IMR-90 (cell line): Measurements from ENCODE around the gene HKDC1. TPM values are rescaled to one million over a fixed set of nuclear protein-coding genes. Genes with fewer than 3 reads are reported as not detected.

ENCODE experiments used
- ATAC-seq: fragments of 200-7000 bp; cut with Tn5 transposase; 2 replicates; pipeline ENCODE4 v1.9.1; 2020; ENCODE audit warnings: low read depth, mild to moderate bottlenecking, moderate library complexity
- Bru-seq: library from RNA; stranded (reverse); fragments of 400-500 nt; gene quantifications from one replicate; lab custom pipeline; 2021; lab: Mats Ljungman, UMichigan
- BruChase-seq, 2 experiments: library from RNA; stranded (reverse); fragments of 400-500 nt; gene quantifications; one replicate each; lab custom pipeline; 2021; lab: Mats Ljungman, UMichigan
- BruUV-seq: library from RNA; stranded (reverse); fragments of 400-500 nt; replicated peaks from 2 replicates; lab custom pipeline; 2021; lab: Mats Ljungman, UMichigan
- CTCF ChIA-PET: fragments of 300-600 bp; formaldehyde crosslinking; extraction: SDS; loops from one replicate; lab custom pipeline; 2021; ENCODE audit warnings: antibody characterized with exemption; lab: Yijun Ruan, JAX
- POLR2A ChIA-PET: fragments of 300-600 bp; sonication (Branson Sonifier 250); formaldehyde crosslinking; loops from one replicate; lab custom pipeline; 2022; ENCODE audit warnings: antibody characterized with exemption; ENCODE audit not compliant: unreplicated experiment; lab: Charles Lee
- DNase-seq: peaks from one replicate; pipeline ENCODE4 v3.0.0; 2013
- H2AFZ ChIP-seq: replicated peaks from 2 replicates; pipeline ENCODE3; 2013; ENCODE audit warnings: low read length, mild to moderate bottlenecking; ENCODE audit not compliant: poor library complexity
- H2AK5ac ChIP-seq: 2 replicates; pipeline ENCODE4 v1.6.1; 2013; ENCODE audit warnings: low read depth, low read length, inconsistent platforms
- H2AK9ac ChIP-seq: replicated peaks from 2 replicates; pipeline ENCODE3; 2013; ENCODE audit warnings: mild to moderate bottlenecking, low read depth, low read length, moderate library complexity; ENCODE audit not compliant: poor library complexity
- H2BK120ac ChIP-seq: 2 replicates; pipeline ENCODE4 v1.6.1; 2013; ENCODE audit warnings: low read depth, low read length, inconsistent platforms
- H2BK15ac ChIP-seq: 3 replicates; pipeline ENCODE4 v1.6.1; 2013; ENCODE audit warnings: low read depth, low read length, inconsistent platforms
- H2BK20ac ChIP-seq: 2 replicates; pipeline ENCODE4 v1.6.1; 2013; ENCODE audit warnings: low read depth, mild to moderate bottlenecking, inconsistent platforms, low read length, moderate library complexity
- H2BK5ac ChIP-seq: 2 replicates; pipeline ENCODE4 v1.6.1; 2013; ENCODE audit warnings: mild to moderate bottlenecking, low read depth, low read length, inconsistent platforms; ENCODE audit not compliant: poor library complexity, severe bottlenecking
- H3K14ac ChIP-seq: replicated peaks from 2 replicates; pipeline ENCODE4 v1.6.1; 2013; ENCODE audit warnings: low read depth, low read length, inconsistent platforms
- H3K18ac ChIP-seq: 2 replicates; pipeline ENCODE4 v1.6.1; 2013; ENCODE audit warnings: low read depth, low read length, control low read depth
- H3K23ac ChIP-seq: 2 replicates; pipeline ENCODE4 v1.6.1; 2013; ENCODE audit warnings: low read depth, low read length, inconsistent platforms
- H3K27ac ChIP-seq: 2 replicates; pipeline ENCODE4 v1.5.1; 2013; ENCODE audit warnings: mild to moderate bottlenecking, control low read depth, low read length; ENCODE audit not compliant: insufficient read depth
- H3K27me3 ChIP-seq: 2 replicates; pipeline ENCODE4 v1.6.1; 2013; ENCODE audit warnings: low read length; ENCODE audit not compliant: control insufficient read depth, insufficient read depth
- H3K36me3 ChIP-seq: 2 replicates; pipeline ENCODE4 v1.6.1; 2013; ENCODE audit warnings: low read length, mixed read lengths; ENCODE audit not compliant: control insufficient read depth, insufficient read depth
- H3K4ac ChIP-seq: 2 replicates; pipeline ENCODE4 v1.6.1; 2013; ENCODE audit warnings: low read depth, low read length, inconsistent platforms
- H3K4me1 ChIP-seq: 2 replicates; pipeline ENCODE4 v1.6.1; 2013; ENCODE audit warnings: low read length, mixed read lengths; ENCODE audit not compliant: control insufficient read depth, insufficient read depth
- H3K4me2 ChIP-seq: 2 replicates; pipeline ENCODE4 v1.6.1; 2013; ENCODE audit warnings: low read depth, mild to moderate bottlenecking, control low read depth, low read length, moderate library complexity
- H3K4me3 ChIP-seq: 2 replicates; pipeline ENCODE4 v1.5.1; 2013; ENCODE audit warnings: low read depth, mild to moderate bottlenecking, control low read depth, low read length, moderate library complexity; ENCODE audit not compliant: insufficient read depth
- H3K56ac ChIP-seq: 2 replicates; pipeline ENCODE4 v1.6.1; 2013; ENCODE audit warnings: low read length, inconsistent platforms; ENCODE audit not compliant: insufficient read depth; ENCODE audit errors: extremely low read depth
- H3K79me1 ChIP-seq, 2 experiments: 2 replicates each; pipeline ENCODE4 v1.6.1; 2013; ENCODE audit warnings: low read length in 2 of 2, inconsistent platforms in 1 of 2, low read depth in 1 of 2
- H3K9ac ChIP-seq: 2 replicates; pipeline ENCODE4 v1.6.1; 2013; ENCODE audit warnings: low read depth, low read length, control low read depth
- H3K9me1 ChIP-seq: 2 replicates; pipeline ENCODE4 v1.6.1; 2013; ENCODE audit warnings: low read length, inconsistent platforms; ENCODE audit not compliant: insufficient read depth
- H3K9me3 ChIP-seq: 2 replicates; pipeline ENCODE4 v1.6.1; 2013; ENCODE audit warnings: low read length; ENCODE audit not compliant: control insufficient read depth, insufficient read depth
- H4K20me1 ChIP-seq: 2 replicates; pipeline ENCODE4 v1.6.1; 2013; ENCODE audit warnings: low read length, inconsistent platforms; ENCODE audit not compliant: insufficient read depth
- H4K5ac ChIP-seq: 2 replicates; pipeline ENCODE4 v1.6.1; 2013; ENCODE audit warnings: mild to moderate bottlenecking, low read depth, low read length, control low read depth
- H4K8ac ChIP-seq, 2 experiments: 2 replicates each; pipeline ENCODE4 v1.6.1; 2013; ENCODE audit warnings: low read depth in 2 of 2, low read length in 2 of 2, control low read depth in 1 of 2, inconsistent platforms in 1 of 2
- H4K91ac ChIP-seq: 2 replicates; pipeline ENCODE4 v1.6.1; 2013; ENCODE audit warnings: low read depth, low read length, inconsistent platforms; ENCODE audit not compliant: insufficient read depth
- BHLHE40 ChIP-seq: fragments of 150-350 bp; IDR thresholded peaks from 2 replicates; pipeline ENCODE4 v1.6.1; 2016; ENCODE audit warnings: mild to moderate bottlenecking, low read depth, low read length
- CEBPB ChIP-seq: IDR thresholded peaks from 2 replicates; pipeline ENCODE4 v1.6.1; 2012; ENCODE audit warnings: low read depth, low read length, improper control_type of control experiment
- CTCF ChIP-seq: conservative IDR thresholded peaks from 2 replicates; pipeline ENCODE4 v1.5.1; 2012; ENCODE audit warnings: mild to moderate bottlenecking, low read depth, low read length, improper control_type of control experiment
- FOS ChIP-seq: fragments of 150-350 bp; IDR thresholded peaks from 2 replicates; pipeline ENCODE4 v1.6.1; 2016; ENCODE audit warnings: low read depth, low read length
- MAFK ChIP-seq: IDR thresholded peaks from 2 replicates; pipeline ENCODE4 v1.6.1; 2012; ENCODE audit warnings: low read depth, low read length, improper control_type of control experiment
- MAZ ChIP-seq: IDR thresholded peaks from 2 replicates; pipeline ENCODE4 v1.6.1; 2012; ENCODE audit warnings: low read depth, mild to moderate bottlenecking, low read length, improper control_type of control experiment, moderate library complexity, borderline replicate concordance
- MXI1 ChIP-seq: IDR thresholded peaks from 2 replicates; pipeline ENCODE4 v1.6.1; 2012; ENCODE audit warnings: low read depth, mild to moderate bottlenecking, low read length, moderate library complexity, borderline replicate concordance
- POLR2A ChIP-seq: IDR thresholded peaks from 2 replicates; pipeline ENCODE4 v1.6.1; 2012; ENCODE audit warnings: mild to moderate bottlenecking, low read depth, low read length
- RCOR1 ChIP-seq: IDR thresholded peaks from 2 replicates; pipeline ENCODE4 v1.6.1; 2012; ENCODE audit warnings: mild to moderate bottlenecking, low read length, improper control_type of control experiment; ENCODE audit not compliant: insufficient replicate concordance
- RFX5 ChIP-seq: IDR thresholded peaks from 2 replicates; pipeline ENCODE4 v1.8.0; 2012; ENCODE audit warnings: low read depth, mild to moderate bottlenecking, low read length, moderate library complexity
- SMC3 ChIP-seq: fragments of 150-350 bp; IDR thresholded peaks from 2 replicates; pipeline ENCODE4 v1.6.1; 2016; ENCODE audit warnings: low read depth, mild to moderate bottlenecking, antibody characterized with exemption, low read length, moderate library complexity
- USF2 ChIP-seq: fragments of 150-350 bp; IDR thresholded peaks from 2 replicates; pipeline ENCODE4 v1.6.1; 2017; ENCODE audit warnings: mild to moderate bottlenecking, antibody characterized with exemption, low read length, low read depth
- WGBS, 2 experiments: methylation state at CpG; one replicate each; pipeline versions ENCODE4 v1.1.5 to v1.1.7; 2013; ENCODE audit warnings: missing lambda C conversion rate in 2 of 2; ENCODE audit not compliant: insufficient read length in 1 of 2; ENCODE audit errors: extremely low coverage in 2 of 2; 5-methylcytosine and 5-hydroxymethylcytosine counted together
- dilution Hi-C: fragments of 300-500 bp; cut with HindIII; formaldehyde crosslinking; loops from one replicate; pipeline ENCODE4 v1.14.3; 2018; ENCODE audit warnings: low sequenced_read_pairs; ENCODE audit not compliant: unreplicated experiment
- in situ Hi-C: fragments of 300-500 bp; cut with MboI; formaldehyde crosslinking; loops from 3 replicates; pipeline ENCODE4 v1.14.3; 2019; ENCODE audit warnings: low sequenced_read_pairs, inconsistent platforms, mixed read lengths
- intact Hi-C: fragments of 100-400 bp; cut with micrococcal nuclease; formaldehyde crosslinking; loops from 2 replicates; pipeline ENCODE4 v1.10.0; 2022
- long read RNA-seq: library from polyadenylated mRNA; unstranded; transcript quantifications from one replicate; pipeline ENCODE4 v2.0.0, GENCODE V29; 2021; ENCODE audit not compliant: unreplicated experiment
- polyA plus RNA-seq, 3 experiments: library from polyadenylated mRNA; depleted of rRNA; stranded (reverse); fragments of >200 nt; gene quantifications; 2 replicates each; pipeline ENCODE4 v1.2.3, GENCODE V29; 2012; ENCODE audit warnings: low replicate concordance in 1 of 3
- total RNA-seq: library from RNA; depleted of rRNA; stranded (reverse); fragments of >200 nt; gene quantifications from 2 replicates; pipeline ENCODE4 v1.2.3, GENCODE V29; 2012; rRNA removed

The HKDC1 gene, protein sequence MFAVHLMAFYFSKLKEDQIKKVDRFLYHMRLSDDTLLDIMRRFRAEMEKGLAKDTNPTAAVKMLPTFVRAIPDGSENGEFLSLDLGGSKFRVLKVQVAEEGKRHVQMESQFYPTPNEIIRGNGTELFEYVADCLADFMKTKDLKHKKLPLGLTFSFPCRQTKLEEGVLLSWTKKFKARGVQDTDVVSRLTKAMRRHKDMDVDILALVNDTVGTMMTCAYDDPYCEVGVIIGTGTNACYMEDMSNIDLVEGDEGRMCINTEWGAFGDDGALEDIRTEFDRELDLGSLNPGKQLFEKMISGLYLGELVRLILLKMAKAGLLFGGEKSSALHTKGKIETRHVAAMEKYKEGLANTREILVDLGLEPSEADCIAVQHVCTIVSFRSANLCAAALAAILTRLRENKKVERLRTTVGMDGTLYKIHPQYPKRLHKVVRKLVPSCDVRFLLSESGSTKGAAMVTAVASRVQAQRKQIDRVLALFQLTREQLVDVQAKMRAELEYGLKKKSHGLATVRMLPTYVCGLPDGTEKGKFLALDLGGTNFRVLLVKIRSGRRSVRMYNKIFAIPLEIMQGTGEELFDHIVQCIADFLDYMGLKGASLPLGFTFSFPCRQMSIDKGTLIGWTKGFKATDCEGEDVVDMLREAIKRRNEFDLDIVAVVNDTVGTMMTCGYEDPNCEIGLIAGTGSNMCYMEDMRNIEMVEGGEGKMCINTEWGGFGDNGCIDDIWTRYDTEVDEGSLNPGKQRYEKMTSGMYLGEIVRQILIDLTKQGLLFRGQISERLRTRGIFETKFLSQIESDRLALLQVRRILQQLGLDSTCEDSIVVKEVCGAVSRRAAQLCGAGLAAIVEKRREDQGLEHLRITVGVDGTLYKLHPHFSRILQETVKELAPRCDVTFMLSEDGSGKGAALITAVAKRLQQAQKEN
- under 0.01 TPM in 1 of 2 replicates, not detected in the other for total RNA-seq
- polyA plus RNA-seq (2012; rRNA removed) = 0.03 and 0.07 TPM in 2 replicates
- 0.12 TPM in 1 of 2 replicates, not detected in the other for polyA plus RNA-seq (2012; cell fraction: cytosol; rRNA removed)
- polyA plus RNA-seq (2012; cell fraction: nucleus; rRNA removed; ENCODE audit: low replicate concordance) = 0.10 and 0.11 TPM in 2 replicates
- percentile 16 among the genes with signal in this experiment for Bru-seq, nascent RNA
- BruChase-seq, experiment 1, labeled RNA remaining after a 6-hour chase = percentile 19 among the genes with signal in this experiment
- percentile 17 among the genes with signal in this experiment for BruChase-seq, experiment 2, labeled RNA remaining after a 2-hour chase
- long read RNA-seq = 0 reads

- ATAC-seq (no peak), DNase-seq (no peak)
- Histone ChIP-seq H4K8ac (no peak within 1 kb of the TSS), H2BK15ac (no peak within 1 kb of the TSS), H2BK20ac (no peak within 1 kb of the TSS), H3K18ac (no peak within 1 kb of the TSS), H3K9me1 (0 out of 2 replicates have a peak, but pooled peaks cover 8% of the 10 kb centered on the region), H2BK120ac (no peak within 1 kb of the TSS), H3K4me3 (no peak within 1 kb of the TSS), H3K27ac (no peak within 1 kb of the TSS), H3K9me3 (no peaks in the 10 kb centered on the region), H3K4me2 (no peak within 1 kb of the TSS), H2AFZ (no peak within 1 kb of the TSS), H3K14ac (no peak within 1 kb of the TSS), H3K9ac (no peak within 1 kb of the TSS), H3K4ac (no peak within 1 kb of the TSS), H4K20me1 (no peaks in the 10 kb centered on the region), H2AK5ac (no peak within 1 kb of the TSS), H3K27me3 (no peaks in the 10 kb centered on the region), H2BK5ac (no peak within 1 kb of the TSS), H2AK9ac (no peak within 1 kb of the TSS), H3K4me1 (peaks cover 3% of the 10 kb centered on the region; the same call in 1 of the 2 replicates), H4K5ac (no peak within 1 kb of the TSS), H3K36me3 (no peaks in the 10 kb centered on the region), H4K91ac (no peak within 1 kb of the TSS), H3K56ac (no peak within 1 kb of the TSS), H3K23ac (no peak within 1 kb of the TSS), H3K79me1 (no peaks in the 10 kb centered on the region)
- ChIA-PET CTCF (no interaction called here), POLR2A (no interaction called here)
- dilution Hi-C loops = no loop called here
- TF ChIP-seq MAFK = no peak
- no peak for TF ChIP-seq SMC3
- TF ChIP-seq POLR2A = no peak
- TF ChIP-seq MAZ = no peak
- no peak for TF ChIP-seq CEBPB
- no peak for TF ChIP-seq MXI1
- no peak for TF ChIP-seq BHLHE40
- TF ChIP-seq CTCF = no peak
- TF ChIP-seq FOS = no peak
- TF ChIP-seq RFX5 = no peak
- TF ChIP-seq USF2 = no peak
- TF ChIP-seq RCOR1 = no peak
- no TSS peak for BruUV-seq
- in situ Hi-C loops = no loop called here
- intact Hi-C loops = no loop called here
- 95% methylated on average over 3 of the region's 8 CpGs; no CpG with 5 or more reads in 1 of the 2 experiments for WGBS, 2 experiments
These were observed at the start of gene HKDC1 for GRCh38 chr10:69220041-69220451. HKDC1 (plus strand) TSS chr10:69220332; CDS start chr10:69220436, 104 bp downstream.
